GM06990 (cell line): ENCODE data around the gene SLC15A3.

Experiments
- DNase-seq: peaks from one replicate; pipeline ENCODE4 v3.0.0-alpha.2; 2011; ENCODE audit not compliant: insufficient read length; ENCODE audit errors: extremely low read depth
- H3K27me3 ChIP-seq: replicated peaks from 2 replicates; pipeline ENCODE4 v1.6.0; 2011; ENCODE audit warnings: low read length; ENCODE audit not compliant: control insufficient read depth, insufficient read depth
- H3K36me3 ChIP-seq: 2 replicates; pipeline ENCODE4 v1.5.1; 2011; ENCODE audit warnings: low read length; ENCODE audit not compliant: control insufficient read depth, insufficient read depth
- H3K4me3 ChIP-seq: replicated peaks from 2 replicates; pipeline ENCODE4 v1.5.1; 2011; ENCODE audit warnings: low read depth, mild to moderate bottlenecking, control low read depth, low read length
- CTCF ChIP-seq: IDR thresholded peaks from 2 replicates; pipeline ENCODE4 v1.5.1; 2011; ENCODE audit warnings: low read length, control low read depth, mild to moderate bottlenecking, inconsistent platforms; ENCODE audit not compliant: insufficient read depth, poor library complexity, severe bottlenecking

The SLC15A3 gene

GRCh38 chr11:60951904-60952741 lies at the start of gene SLC15A3:
TSS of gene SLC15A3 (minus strand) at chr11:60952176. CDS start at chr11:60951551, 625 bp downstream.
- DNase-seq = peak; percentile 76
- H3K27me3 ChIP-seq = no peaks in the 10 kb centered on the region
- H3K36me3 ChIP-seq = no peaks in the 10 kb centered on the region; the same call in 1 of the 2 replicates
- peak within 1 kb of the TSS; percentile 91 for H3K4me3 ChIP-seq
- TF ChIP-seq CTCF = no peak

- Histone ChIP-seq H3K27me3 (no peaks in the 10 kb centered on the region), H3K36me3 (no peaks in the 10 kb centered on the region), H3K4me3 (no peak overlapping the region)
- TF ChIP-seq CTCF = no peak
- no peak for DNase-seq
These were observed 48.5 kb upstream of the SLC15A3 start for GRCh38 chr11:61000426-61000825.

GRCh38 chr11:60996381-60997138 lies 44.6 kb upstream of the SLC15A3 start:
- H3K4me3 ChIP-seq = no peak overlapping the region
- no peaks in the 10 kb centered on the region for H3K27me3 ChIP-seq
- no peak for DNase-seq
- no peak for TF ChIP-seq CTCF
- no peaks in the 10 kb centered on the region for H3K36me3 ChIP-seq

GRCh38 chr11:60995798-60996197 lies 43.8 kb upstream of the SLC15A3 start:
- no peak for DNase-seq
- TF ChIP-seq CTCF = no peak
- Histone ChIP-seq H3K4me3 (no peak overlapping the region), H3K27me3 (no peaks in the 10 kb centered on the region), H3K36me3 (no peaks in the 10 kb centered on the region)

GRCh38 chr11:60994541-60995080 lies 42.6 kb upstream of the SLC15A3 start:
- Histone ChIP-seq H3K36me3 (no peaks in the 10 kb centered on the region), H3K27me3 (no peaks in the 10 kb centered on the region), H3K4me3 (no peak overlapping the region)
- DNase-seq = no peak
- TF ChIP-seq CTCF = no peak
